Adrenal gland (tissue), 19 donors: Measurements from ENCODE around the gene EIF2D. TPM values are rescaled to one million over a fixed set of nuclear protein-coding genes. Genes with fewer than 3 reads are reported as not detected.
A peak's percentile ranks its signal among the peaks of the same experiment; 100 is the strongest.

Source experiments
- DNase-seq, 7 donors: peaks; one replicate each; pipeline ENCODE4 v3.0.0-alpha.2; 2019 to 2020
- H3K27ac ChIP-seq, 5 donors: fragments of 200-600 bp; sonication (generic) in 4 of 5; 1 replicate in 3 of 5; 2 replicates in 2 of 5; pipeline versions ENCODE4 v1.5.1 to v1.8.0; 2016 to 2020; ENCODE audit warnings: mild to moderate bottlenecking in 1 of 5
- H3K27me3 ChIP-seq: fragments of 200-600 bp; 2 replicates; pipeline ENCODE4 v1.8.0; 2021
- H3K36me3 ChIP-seq, 2 donors: fragments of 200-600 bp; replicated peaks in 1 of 2; 1 replicate in 1 of 2; 2 replicates in 1 of 2; pipeline versions ENCODE4 v1.5.1 to v1.8.0; 2018 to 2022
- H3K4me1 ChIP-seq, 2 donors: fragments of 200-600 bp; replicated peaks in 1 of 2; 1 replicate in 1 of 2; 2 replicates in 1 of 2; pipeline versions ENCODE4 v1.5.1 to v1.8.0; 2018 to 2021
- H3K4me3 ChIP-seq, 4 donors: fragments of 200-600 bp; sonication (generic) in 3 of 4; one replicate each; pipeline ENCODE4 v1.5.1; 2016 to 2018
- H3K9me3 ChIP-seq, 3 donors: fragments of 200-600 bp; sonication (generic) in 1 of 3; replicated peaks in 1 of 3; 1 replicate in 2 of 3; 2 replicates in 1 of 3; pipeline versions ENCODE4 v1.5.1 to v1.8.0; 2016 to 2021
- POLR2A ChIP-seq, 2 donors: fragments of 450-650 bp; IDR thresholded peaks; one replicate each; pipeline ENCODE4 v1.6.1; 2017; ENCODE audit warnings: antibody characterized with exemption in 2 of 2, mild to moderate bottlenecking in 2 of 2, moderate library complexity in 1 of 2
- WGBS, 4 donors: extraction: QIAGEN DNeasy Blood & Tissue Kit in 2 of 4; methylation state at CpG; one replicate each; pipeline versions ENCODE4 v1.1.5 to v1.1.7; 2013 to 2017; 5-methylcytosine and 5-hydroxymethylcytosine counted together
- intact Hi-C, 2 donors: fragments of 100-400 bp; cut with DNase I; formaldehyde crosslinking; loops; one replicate each; pipeline versions ENCODE4 v1.14.1 to v1.15.0; 2022 to 2023
- long read RNA-seq, 10 donors: library from polyadenylated mRNA in 3 of 10; unstranded in 2 of 10; stranded (forward) in 1 of 10; transcript quantifications; one replicate each; pipeline ENCODE4 v2.0.0 and lab custom pipeline, GENCODE V29; 2021 to 2026
- polyA plus RNA-seq, 3 donors: library from polyadenylated mRNA; stranded (reverse); fragments of 200-250 nt in 2 of 3; fragments of 350-450 nt in 1 of 3; fragmentation: Illumina TruSeq in 1 of 3; extraction: RNeasy Lipid Tissue Mini Kit (QIAGEN cat#74804) in 1 of 3; gene quantifications; one replicate each; pipeline ENCODE4 v1.2.3, GENCODE V29; 2013 to 2014
- total RNA-seq, 9 donors: library from RNA; depleted of rRNA in 4 of 9; stranded (reverse); fragments of >200 nt in 4 of 9; fragments of 120-200 nt in 1 of 9; fragmentation: NEBNext Ultra II Directional in 1 of 9; extraction: Animal tissue kit (Norgen Biotek cat#: 25700) in 1 of 9; gene quantifications; one replicate each; pipeline versions ENCODE4 v1.1.0 to v1.2.4, GENCODE V29; 2013 to 2023
- TF ChIP-seq, protein P1 (sequence below), 6 experiments: fragments of 450-650 bp in 4 of 6; fragments of 200-600 bp in 2 of 6; sonication (generic) in 1 of 6; IDR thresholded peaks; 1 replicate in 5 of 6; 2 replicates in 1 of 6; pipeline versions ENCODE4 v1.5.1 to v1.8.0; 2016 to 2021; ENCODE audit warnings: antibody characterized with exemption in 6 of 6, mild to moderate bottlenecking in 2 of 6, moderate library complexity in 1 of 6
- donor health status: healthy with polysubstance abuse.
- donor health status: Bipolar disorder and iron deficiency.
- donor health status: DM: yes; HTN: yes; CAD: no.
- donor health status: DM: no; HTN: no; CAD: no.
- donor health status: DM: no; HTN: no; CAD: no.
- donor health status: DM: yes; HTN: yes; CAD: no.

The EIF2D gene, protein sequence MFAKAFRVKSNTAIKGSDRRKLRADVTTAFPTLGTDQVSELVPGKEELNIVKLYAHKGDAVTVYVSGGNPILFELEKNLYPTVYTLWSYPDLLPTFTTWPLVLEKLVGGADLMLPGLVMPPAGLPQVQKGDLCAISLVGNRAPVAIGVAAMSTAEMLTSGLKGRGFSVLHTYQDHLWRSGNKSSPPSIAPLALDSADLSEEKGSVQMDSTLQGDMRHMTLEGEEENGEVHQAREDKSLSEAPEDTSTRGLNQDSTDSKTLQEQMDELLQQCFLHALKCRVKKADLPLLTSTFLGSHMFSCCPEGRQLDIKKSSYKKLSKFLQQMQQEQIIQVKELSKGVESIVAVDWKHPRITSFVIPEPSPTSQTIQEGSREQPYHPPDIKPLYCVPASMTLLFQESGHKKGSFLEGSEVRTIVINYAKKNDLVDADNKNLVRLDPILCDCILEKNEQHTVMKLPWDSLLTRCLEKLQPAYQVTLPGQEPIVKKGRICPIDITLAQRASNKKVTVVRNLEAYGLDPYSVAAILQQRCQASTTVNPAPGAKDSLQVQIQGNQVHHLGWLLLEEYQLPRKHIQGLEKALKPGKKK
- total RNA-seq (10 to 100 TPM; 31.6 to 73.1 (median 53.1) TPM), polyA plus RNA-seq (10 to 100 TPM; 39.5 to 95.4 (median 78.6) TPM)
- long read RNA-seq, donor 1, transcript EIF2D-201 (15 exons, 2,005 nt): major isoform, 6 of 19 reads
- long read RNA-seq, donor 1, partial matches to known transcripts: 13 of 19 reads
- long read RNA-seq, donor 1, other reads (novel, unspliced or antisense): 0 of 19 reads
- long read RNA-seq, donor 2, partial matches to known transcripts: 0 of 4 reads
- long read RNA-seq, donor 2, other reads (novel, unspliced or antisense): 0 of 4 reads
- long read RNA-seq, donor 3, transcript EIF2D-201 (15 exons, 2,005 nt): major isoform, 5 of 6 reads
- long read RNA-seq, donor 3, partial matches to known transcripts: 0 of 6 reads
- long read RNA-seq, donor 3, other reads (novel, unspliced or antisense): 0 of 6 reads
- long read RNA-seq, donor 4, transcript EIF2D-201 (15 exons, 2,005 nt): major isoform, 17 of 26 reads
- long read RNA-seq, donor 4, partial matches to known transcripts: 2 of 26 reads
- long read RNA-seq, donor 4, other reads (novel, unspliced or antisense): 7 of 26 reads
- long read RNA-seq, donor 5, transcript EIF2D-201 (15 exons, 2,005 nt): major isoform, 89 of 121 reads
- long read RNA-seq, donor 5, partial matches to known transcripts: 11 of 121 reads
- long read RNA-seq, donor 5, other reads (novel, unspliced or antisense): 21 of 121 reads
- long read RNA-seq, donor 6, transcript EIF2D-201 (15 exons, 2,005 nt): major isoform, 23 of 35 reads
- long read RNA-seq, donor 6, partial matches to known transcripts: 8 of 35 reads
- long read RNA-seq, donor 6, other reads (novel, unspliced or antisense): 4 of 35 reads
- long read RNA-seq, donor 7: 0 reads
- long read RNA-seq, donor 8, transcript EIF2D-201 (15 exons, 2,005 nt): major isoform, 11 of 11 reads
- long read RNA-seq, donor 8, partial matches to known transcripts: 0 of 11 reads
- long read RNA-seq, donor 8, other reads (novel, unspliced or antisense): 0 of 11 reads
- long read RNA-seq, donor 9, transcript EIF2D-201 (15 exons, 2,005 nt): major isoform, 7 of 17 reads
- long read RNA-seq, donor 9, partial matches to known transcripts: 10 of 17 reads
- long read RNA-seq, donor 9, other reads (novel, unspliced or antisense): 0 of 17 reads
- long read RNA-seq, donor 10, partial matches to known transcripts: 0 of 2 reads
- long read RNA-seq, donor 10, other reads (novel, unspliced or antisense): 0 of 2 reads

DNA sequence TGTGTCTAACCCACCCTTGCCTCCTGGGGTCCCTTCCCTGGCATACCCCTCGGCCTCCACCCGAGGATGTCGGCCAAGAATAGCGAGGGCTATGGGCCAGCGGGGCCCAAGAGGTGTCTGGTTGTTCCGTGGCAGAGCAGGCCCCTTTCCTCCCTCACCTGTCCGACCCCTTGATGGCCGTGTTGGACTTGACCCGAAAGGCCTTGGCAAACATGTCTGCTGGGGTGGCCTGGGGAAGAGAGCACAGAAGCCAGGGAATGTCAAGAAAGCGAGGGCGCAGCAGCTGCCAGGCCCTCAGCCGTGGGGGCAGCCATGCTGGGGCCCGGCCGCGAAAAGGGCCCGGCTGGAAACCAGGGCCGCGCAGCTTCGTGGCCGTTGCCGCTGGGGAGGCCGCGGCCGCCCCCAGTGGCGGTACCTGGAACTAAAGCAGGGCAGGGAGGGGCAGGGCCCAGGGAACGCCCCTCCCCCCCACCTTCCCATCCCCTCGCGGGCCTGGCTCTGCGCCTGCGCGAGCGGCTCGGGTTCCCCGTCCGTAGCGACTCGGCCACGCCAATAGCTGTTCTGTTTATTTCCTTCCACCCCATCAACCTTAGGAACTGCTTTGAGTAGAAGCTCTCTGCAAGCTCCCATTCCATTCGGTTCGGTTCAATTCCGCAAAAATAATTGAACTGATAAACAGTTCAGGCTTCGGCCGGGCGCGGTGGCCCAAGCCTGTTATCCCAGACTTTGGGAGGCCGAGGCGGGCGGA is at the start of gene EIF2D:
EIF2D (minus strand) TSS at position 337 of the 748 bp plus-strand sequence; CDS start at position 214, 123 bp downstream.
- TF ChIP-seq POLR2A (IDR thresholded peaks at IDR 0.05): peak; percentile 81 to 82
- TF ChIP-seq, protein P1, sequence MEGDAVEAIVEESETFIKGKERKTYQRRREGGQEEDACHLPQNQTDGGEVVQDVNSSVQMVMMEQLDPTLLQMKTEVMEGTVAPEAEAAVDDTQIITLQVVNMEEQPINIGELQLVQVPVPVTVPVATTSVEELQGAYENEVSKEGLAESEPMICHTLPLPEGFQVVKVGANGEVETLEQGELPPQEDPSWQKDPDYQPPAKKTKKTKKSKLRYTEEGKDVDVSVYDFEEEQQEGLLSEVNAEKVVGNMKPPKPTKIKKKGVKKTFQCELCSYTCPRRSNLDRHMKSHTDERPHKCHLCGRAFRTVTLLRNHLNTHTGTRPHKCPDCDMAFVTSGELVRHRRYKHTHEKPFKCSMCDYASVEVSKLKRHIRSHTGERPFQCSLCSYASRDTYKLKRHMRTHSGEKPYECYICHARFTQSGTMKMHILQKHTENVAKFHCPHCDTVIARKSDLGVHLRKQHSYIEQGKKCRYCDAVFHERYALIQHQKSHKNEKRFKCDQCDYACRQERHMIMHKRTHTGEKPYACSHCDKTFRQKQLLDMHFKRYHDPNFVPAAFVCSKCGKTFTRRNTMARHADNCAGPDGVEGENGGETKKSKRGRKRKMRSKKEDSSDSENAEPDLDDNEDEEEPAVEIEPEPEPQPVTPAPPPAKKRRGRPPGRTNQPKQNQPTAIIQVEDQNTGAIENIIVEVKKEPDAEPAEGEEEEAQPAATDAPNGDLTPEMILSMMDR (IDR thresholded peaks at IDR 0.05): peak; percentile 89 to 99 (median 96)
- H3K4me1 ChIP-seq: peaks cover 6 to 12% of the 10 kb centered on the region in 2 donors
- peaks cover 0 to 21% of the 10 kb centered on the region in 2 donors for H3K36me3 ChIP-seq
- H3K27ac ChIP-seq: peak within 1 kb of the TSS; percentile 38 to 90 (median 60)
- H3K4me3 ChIP-seq: peak within 1 kb of the TSS; percentile 7 to 86 (median 38)
- H3K27me3 ChIP-seq: no peaks in the 10 kb centered on the region
- no peaks in the 10 kb centered on the region for H3K9me3 ChIP-seq
- intact Hi-C loops: no loop called here
- DNase-seq: peak; percentile 94 to 96 (median 96)
- WGBS, 4 donors: 5 to 16% (median 10%) methylated on average over 19 to 48 of the region's 48 CpGs

DNA sequence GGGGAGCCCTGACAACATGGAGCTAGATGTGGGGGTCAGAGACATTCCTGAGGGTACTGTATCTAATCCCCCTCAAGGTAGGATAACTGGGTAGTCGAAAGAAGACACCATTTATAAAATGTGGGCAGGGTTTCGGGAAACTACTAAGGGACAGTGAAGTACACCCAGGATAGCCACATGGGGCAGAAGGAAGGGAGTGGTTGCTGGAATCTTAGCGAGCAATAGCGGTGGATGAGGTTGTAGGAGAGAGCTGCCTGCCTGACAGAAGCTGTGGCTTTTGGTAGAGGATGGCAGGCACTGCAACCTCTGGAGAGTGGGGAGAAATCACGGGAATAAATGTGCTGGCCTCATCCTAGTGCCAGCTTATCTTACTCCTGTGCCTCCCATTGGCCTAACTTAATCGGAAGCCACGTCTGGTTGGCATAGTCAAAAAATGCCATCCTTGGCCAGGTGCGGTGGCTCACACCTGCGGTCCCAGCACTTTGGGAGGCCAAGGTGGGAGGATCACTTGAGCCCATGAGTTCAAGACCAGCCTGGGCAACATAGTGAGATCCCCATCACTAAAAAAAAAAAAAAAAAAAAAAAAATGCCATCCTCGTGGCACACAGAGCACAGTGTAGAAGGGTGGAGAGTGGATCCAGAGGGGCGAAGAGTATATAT is 49.0 kb upstream of the EIF2D start:
- TF ChIP-seq, protein P1 (IDR thresholded peaks at IDR 0.05): no peak
- no peak for TF ChIP-seq POLR2A (IDR thresholded peaks at IDR 0.05)
- no peak overlapping the region for H3K4me3 ChIP-seq
- WGBS, 4 donors: 76 to 83% (median 81%) methylated on average over 11 of the region's 11 CpGs
- intact Hi-C loops: loop anchor here (10.0 kb wide), 1 partner anchor 176 kb away; no protein-coding TSS in a partner anchor
- H3K27me3 ChIP-seq: no peaks in the 10 kb centered on the region
- H3K9me3 ChIP-seq: no peaks in the 10 kb centered on the region
- peaks cover 0 to 13% of the 10 kb centered on the region in 2 donors for H3K4me1 ChIP-seq
- no peaks in the 10 kb centered on the region for H3K36me3 ChIP-seq
- no peak for DNase-seq
- no peak overlapping the region for H3K27ac ChIP-seq

DNA sequence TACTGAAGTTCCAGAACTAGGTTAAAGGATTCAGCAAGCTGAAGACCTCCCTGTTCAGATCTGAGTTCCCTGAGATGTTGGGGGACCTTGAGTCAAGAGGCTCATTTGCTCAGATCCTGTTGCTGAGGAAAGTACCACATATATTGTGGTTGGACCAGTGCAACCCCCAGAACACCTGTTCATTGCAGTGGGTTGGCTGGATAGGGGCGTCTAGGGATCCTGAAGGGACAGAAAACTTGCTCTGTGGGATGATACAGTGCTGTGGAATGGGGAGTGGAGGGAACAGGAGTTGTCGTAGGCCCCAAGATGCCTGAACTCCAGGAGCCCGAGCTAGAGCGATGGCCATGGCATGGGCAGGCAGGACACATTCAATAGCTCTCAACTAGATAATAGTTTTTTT is 47.9 kb upstream of the EIF2D start:
- no peaks in the 10 kb centered on the region for H3K36me3 ChIP-seq
- no peak for DNase-seq
- WGBS, 4 donors: 81 to 93% (median 90%) methylated on average over 4 of the region's 4 CpGs
- H3K4me1 ChIP-seq: peaks cover 0 to 13% of the 10 kb centered on the region in 2 donors
- no peak overlapping the region for H3K4me3 ChIP-seq
- no peak overlapping the region for H3K27ac ChIP-seq
- intact Hi-C loops: loop anchor here (10.0 kb wide), 1 partner anchor 175 kb away; no protein-coding TSS in a partner anchor
- no peaks in the 10 kb centered on the region for H3K27me3 ChIP-seq
- H3K9me3 ChIP-seq: no peaks in the 10 kb centered on the region
- no peak for TF ChIP-seq POLR2A (IDR thresholded peaks at IDR 0.05)
- TF ChIP-seq, protein P1 (IDR thresholded peaks at IDR 0.05): no peak
